COLO668 (cell line): ENCODE data around the gene ST6GALNAC2.

Source experiments
- DNase-seq: peaks from one replicate; lab custom pipeline; 2025; ENCODE audit not compliant: unreplicated experiment; lab: John Stamatoyannopoulos, UW

The ST6GALNAC2 gene

DNA sequence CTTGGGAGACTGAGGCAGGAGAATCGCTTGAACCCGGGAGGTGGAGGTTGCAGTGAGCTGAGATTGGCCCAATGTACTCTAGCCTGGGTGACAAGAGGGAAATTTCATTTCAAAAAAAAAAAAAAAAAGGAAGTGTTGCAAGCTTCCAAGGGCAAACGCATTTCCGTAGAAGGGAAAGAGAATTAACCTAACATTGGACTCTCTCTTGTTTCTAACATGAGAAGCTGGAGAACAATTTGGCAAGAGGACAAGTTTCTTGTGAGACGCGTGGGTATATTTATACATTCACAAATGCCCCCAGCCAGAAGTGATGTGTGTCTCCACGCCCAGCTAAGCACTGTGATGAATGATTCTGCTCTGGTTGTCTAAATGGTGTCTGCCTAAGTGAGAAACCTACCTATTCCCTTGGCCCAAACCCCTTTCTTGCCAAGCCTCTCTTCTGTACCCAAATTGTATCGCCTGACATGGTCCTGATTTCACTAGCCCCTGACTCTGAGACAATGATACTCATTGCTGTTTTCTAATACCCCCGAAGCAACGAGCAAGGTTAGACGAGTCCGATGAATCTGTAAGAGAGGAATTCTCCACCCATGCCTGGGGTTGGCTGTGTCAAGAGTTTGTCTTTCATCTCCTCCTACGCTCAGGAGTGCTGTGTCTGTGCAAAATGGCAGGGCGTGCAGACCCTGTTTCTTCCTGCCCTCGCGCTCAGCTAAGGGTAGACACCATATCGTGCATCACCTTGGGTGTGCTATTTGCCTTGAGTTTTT, 14.2 kb upstream of the ST6GALNAC2 start:
- no peak for DNase-seq

DNA sequence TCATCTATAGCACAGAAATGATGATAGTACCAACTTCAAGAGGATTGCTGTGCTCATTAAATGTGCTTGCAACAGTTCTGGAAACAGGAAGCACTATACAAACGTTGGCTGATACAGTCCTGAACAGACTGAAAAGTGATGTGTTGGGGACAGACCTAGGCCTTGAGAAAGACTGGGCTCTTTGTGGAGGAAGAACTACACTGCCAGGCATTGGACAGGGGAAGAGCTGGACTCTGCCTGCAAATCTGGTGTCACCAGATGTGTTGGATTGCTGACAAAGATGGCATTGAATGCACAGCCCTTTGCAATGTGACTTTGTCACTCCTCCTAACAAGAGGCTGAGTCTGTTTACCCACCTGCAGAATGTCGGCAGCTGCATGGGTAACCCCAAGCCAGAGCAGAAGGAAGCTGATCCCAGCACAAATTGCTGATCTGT, 12.4 kb upstream of the ST6GALNAC2 start:
- peak; percentile 62 for DNase-seq

GRCh38 chr17:76597156-76598003, 11.7 kb upstream of the ST6GALNAC2 start:
- peak; percentile 33 for DNase-seq

GRCh38 chr17:76594690-76595089, 9.0 kb upstream of the ST6GALNAC2 start:
- DNase-seq = no peak

- DNase-seq = no peak
These were observed 8.3 kb upstream of the ST6GALNAC2 start for GRCh38 chr17:76593959-76594358.

DNA sequence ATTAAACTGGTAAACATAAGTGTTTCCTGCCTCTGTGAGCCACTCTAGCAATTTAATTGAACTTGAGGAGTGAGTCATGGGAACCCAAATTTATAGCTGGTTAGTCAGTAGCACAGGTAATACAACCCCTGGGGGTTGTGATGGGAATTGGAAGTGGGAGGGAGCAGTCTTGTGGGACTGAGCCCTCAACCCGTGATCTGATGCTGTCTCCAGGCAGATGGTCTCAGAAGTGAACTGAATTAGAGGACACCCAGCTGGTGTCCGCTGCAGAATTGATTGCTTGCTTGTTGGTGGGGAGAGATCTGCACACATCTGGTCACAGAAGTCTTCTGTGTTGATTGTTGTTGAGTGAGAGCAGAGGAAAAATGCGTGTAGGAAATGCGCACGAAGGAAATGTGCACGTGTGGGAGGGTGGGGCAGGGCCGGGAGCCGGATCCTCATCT, 7.7 kb upstream of the ST6GALNAC2 start:
- DNase-seq = peak; percentile 44

- DNase-seq = no peak
These were observed 2.5 kb upstream of the ST6GALNAC2 start for GRCh38 chr17:76588182-76588581.

GRCh38 chr17:76586741-76587487, 1.3 kb upstream of the ST6GALNAC2 start:
- DNase-seq = peak; percentile 62

DNA sequence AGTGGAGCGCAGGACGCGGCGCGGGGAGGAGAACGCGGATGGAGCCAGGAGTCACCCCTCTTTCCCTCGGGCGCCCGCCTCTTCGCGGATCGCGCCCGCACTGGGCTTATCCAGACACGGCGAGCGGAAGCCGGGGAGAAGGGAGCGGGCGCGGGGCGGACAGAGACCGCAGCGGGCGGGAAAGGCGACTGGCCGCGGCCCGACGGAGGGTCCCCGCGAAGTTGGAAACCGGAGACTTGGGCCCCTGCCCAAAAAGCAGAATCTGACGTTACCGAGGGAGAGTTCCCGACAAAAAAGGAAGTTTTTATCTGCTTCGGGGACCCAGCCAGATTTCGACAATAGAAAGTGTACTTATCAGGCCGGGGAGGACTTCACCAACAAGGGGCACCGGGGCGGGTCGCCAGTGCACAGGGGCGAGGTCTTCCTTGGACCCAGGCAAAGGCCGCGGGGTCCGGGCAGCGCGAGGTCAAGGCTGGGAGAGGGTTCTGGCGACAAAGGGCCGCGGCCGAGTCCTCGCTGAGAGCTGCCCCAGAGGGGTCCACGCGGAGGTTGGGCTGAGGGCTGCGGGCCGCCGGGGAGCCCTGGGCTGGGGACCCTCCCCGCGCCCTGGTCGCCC, 519 bp downstream of the ST6GALNAC2 start:
- peak; percentile 19 for DNase-seq

- no peak for DNase-seq
These were observed 1.1 kb downstream of the ST6GALNAC2 start for GRCh38 chr17:76584427-76585032.

DNA sequence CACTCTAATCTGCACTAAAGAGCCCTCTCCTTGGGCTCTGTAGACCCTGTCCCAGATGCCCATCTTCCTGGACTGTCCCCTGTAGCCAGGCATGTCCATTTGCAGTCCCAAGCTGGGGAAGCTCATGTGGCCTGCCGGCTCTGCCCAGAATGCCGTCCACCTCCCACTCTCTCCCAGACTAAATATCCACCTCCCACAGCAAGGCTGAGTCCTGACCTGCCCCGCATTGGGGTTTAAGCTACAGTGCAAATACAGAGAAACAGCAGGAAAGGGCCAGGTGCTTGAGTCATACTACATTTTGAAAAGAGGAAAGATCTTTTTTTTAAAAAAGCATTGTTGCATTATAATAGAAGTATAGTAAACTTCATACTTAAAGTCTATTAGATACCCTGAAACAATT, 3.0 kb downstream of the ST6GALNAC2 start:
- no peak for DNase-seq

DNA sequence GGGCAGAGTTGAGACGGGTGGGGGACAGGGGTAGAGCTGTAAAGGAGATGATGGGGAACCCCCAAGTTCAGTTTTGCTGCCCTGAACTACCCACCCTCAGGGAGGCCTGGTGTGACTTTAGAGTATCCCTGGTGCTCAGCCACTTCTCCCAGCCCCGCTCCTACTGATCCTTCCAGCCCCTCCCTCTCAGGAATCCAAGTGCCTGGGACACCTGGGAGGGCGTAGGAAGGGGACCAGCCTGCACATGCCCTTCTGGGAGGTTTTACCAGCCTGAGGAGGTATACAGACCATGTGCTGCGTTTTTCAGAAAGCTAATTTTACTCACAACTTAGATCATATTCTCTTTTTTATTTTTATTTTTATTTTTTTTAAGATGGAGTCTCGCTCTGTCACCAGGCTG, 4.1 kb downstream of the ST6GALNAC2 start:
- no peak for DNase-seq

GRCh38 chr17:76579281-76579680, 6.4 kb downstream of the ST6GALNAC2 start:
- DNase-seq = no peak

- DNase-seq = no peak
These were observed 7.3 kb downstream of the ST6GALNAC2 start for GRCh38 chr17:76578376-76578775.

DNA sequence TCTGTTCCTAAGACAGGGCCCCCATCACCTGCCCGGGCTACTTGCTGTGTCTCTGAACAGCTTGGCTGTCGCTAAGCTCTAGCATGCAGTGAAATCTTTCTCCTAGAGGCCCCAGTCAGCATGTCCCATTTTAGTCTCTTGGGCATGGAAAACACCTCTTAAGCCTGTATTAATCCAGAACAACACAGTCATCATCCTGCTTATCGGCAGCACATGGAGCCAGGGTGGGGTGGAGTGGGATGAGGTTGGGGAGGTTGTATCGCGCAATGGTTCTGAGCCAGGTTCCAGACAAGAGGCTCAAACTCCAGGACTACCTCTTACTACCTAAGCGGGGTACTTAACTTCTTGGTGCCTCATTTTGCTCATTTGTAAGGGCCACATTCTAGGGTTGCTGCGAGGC, 7.8 kb downstream of the ST6GALNAC2 start:
- DNase-seq = no peak

GRCh38 chr17:76576189-76576588, 9.5 kb downstream of the ST6GALNAC2 start:
- no peak for DNase-seq

DNA sequence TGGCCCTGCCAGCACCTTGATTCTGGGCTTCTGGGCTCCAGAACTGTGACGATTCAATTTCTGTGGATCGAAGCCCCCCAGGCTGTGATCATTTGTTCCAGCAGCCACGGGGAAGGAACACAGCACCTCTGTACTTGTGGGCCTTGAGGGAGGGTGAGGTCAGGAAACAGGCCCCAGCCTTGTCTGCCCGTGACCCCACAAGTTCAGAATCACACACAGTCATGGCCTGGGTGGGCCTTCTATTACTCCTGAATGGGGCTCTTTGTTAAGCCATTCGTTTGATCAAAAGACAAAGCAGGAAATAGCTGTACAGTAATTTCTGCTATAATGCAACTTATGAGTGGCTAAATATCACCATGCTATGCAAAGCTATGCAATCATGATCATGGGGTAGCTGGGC, 10.1 kb downstream of the ST6GALNAC2 start:
- no peak for DNase-seq

- no peak for DNase-seq
These were observed 11.5 kb downstream of the ST6GALNAC2 start for GRCh38 chr17:76574166-76574565.

DNA sequence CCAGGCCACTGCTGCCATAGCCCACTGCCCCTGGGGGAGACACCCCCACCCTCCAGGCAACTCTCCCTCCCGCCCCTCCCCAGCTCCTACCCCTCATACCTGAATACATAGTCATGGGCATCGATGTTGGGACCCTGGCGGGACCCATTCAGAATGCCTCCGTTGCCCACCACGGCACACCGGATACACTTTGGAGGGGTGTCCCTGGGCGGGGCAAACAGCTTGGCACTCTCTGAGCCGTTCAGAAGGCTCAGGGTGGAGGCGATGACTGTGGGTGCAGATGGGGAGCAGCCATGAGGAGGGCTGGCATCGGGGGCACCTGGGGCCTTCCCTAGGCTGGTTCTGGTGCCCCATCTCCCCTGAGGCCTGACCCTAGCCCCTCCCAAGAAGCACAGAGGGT, 12.6 kb downstream of the ST6GALNAC2 start:
- no peak for DNase-seq

GRCh38 chr17:76572201-76572910, 13.3 kb downstream of the ST6GALNAC2 start:
- no peak for DNase-seq
